HFF-Myc (cell line): ENCODE results near the gene FBXW7.

ENCODE experiments used
- DNase-seq: peaks from one replicate; pipeline ENCODE4 v3.0.0-alpha.2; 2011; ENCODE audit warnings: low read depth; ENCODE audit errors: extremely low read depth
- H3K4me3 ChIP-seq: replicated peaks from 2 replicates; pipeline ENCODE4 v1.5.1; 2011; ENCODE audit warnings: low read depth, mild to moderate bottlenecking, control low read depth, low read length
- CTCF ChIP-seq: IDR thresholded peaks from 2 replicates; pipeline ENCODE4 v1.5.1; 2012; ENCODE audit warnings: mild to moderate bottlenecking, low read depth, low read length, control low read depth; ENCODE audit errors: missing control alignments

Gene FBXW7, protein sequence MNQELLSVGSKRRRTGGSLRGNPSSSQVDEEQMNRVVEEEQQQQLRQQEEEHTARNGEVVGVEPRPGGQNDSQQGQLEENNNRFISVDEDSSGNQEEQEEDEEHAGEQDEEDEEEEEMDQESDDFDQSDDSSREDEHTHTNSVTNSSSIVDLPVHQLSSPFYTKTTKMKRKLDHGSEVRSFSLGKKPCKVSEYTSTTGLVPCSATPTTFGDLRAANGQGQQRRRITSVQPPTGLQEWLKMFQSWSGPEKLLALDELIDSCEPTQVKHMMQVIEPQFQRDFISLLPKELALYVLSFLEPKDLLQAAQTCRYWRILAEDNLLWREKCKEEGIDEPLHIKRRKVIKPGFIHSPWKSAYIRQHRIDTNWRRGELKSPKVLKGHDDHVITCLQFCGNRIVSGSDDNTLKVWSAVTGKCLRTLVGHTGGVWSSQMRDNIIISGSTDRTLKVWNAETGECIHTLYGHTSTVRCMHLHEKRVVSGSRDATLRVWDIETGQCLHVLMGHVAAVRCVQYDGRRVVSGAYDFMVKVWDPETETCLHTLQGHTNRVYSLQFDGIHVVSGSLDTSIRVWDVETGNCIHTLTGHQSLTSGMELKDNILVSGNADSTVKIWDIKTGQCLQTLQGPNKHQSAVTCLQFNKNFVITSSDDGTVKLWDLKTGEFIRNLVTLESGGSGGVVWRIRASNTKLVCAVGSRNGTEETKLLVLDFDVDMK

DNA sequence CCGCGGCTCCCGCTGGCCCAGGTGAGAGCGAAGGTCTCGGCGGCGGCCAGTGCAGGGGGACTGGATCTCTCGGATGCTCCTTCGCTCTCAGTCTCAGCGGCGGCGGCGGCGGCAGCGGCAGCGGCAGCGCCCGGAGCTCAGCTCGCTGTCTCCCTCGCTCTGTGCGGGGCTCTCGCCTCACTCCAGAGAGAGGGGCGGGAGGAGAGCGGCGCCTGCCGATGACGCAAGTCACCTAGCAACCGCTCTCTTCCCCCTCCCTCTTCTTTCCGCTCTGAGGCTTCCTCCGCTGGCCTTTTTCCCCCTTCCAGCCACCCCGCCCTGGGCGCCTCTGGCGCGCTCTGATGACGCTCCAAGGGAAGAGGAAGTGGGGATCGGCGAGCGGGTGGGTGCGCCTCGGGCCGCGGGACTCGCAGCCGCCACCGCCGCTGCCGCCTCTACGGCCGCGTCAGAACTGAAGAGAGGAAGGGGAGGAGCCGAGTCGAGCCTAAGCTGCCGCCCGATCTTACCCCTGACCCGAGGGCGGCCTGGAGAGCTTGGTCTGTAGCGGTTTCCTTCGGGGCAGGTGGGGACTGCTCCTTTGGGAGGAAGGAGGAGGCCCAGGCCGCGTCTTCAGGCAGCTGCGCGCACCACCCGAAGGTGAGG is at the start of gene FBXW7:
Gene FBXW7 (minus strand): TSS at position 190 of the 642 bp plus-strand sequence. CDS start 124,289 bp downstream, outside the sequence.
- H3K4me3 ChIP-seq, result peak within 1 kb of the TSS; percentile 93
- peak; percentile 96 for DNase-seq
- no peak for TF ChIP-seq CTCF

DNA sequence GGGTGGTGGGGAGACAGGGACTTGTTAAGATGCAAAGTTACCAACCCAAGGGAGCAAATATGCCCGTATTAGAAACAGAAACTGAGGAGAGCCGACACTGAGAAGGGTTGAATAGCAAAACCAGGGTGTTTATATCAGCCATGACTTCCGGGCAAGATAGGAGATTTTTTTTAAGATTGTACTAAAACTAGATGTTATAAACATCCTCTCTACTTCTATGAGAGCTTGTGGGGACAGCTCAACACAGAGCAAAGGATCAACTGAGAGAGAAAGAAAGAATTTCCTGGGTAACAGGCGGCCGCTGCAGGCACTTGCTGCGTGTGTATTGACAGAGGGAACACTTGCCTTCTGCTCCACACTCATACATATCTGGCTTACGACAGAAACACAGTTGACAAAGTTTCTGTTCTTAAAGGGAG is 49.1 kb upstream of the FBXW7 start:
- no peak overlapping the region for H3K4me3 ChIP-seq
- TF ChIP-seq CTCF, result no peak
- DNase-seq, result no peak

GRCh38 chr4:152581536-152582160 is 45.8 kb upstream of the FBXW7 start:
- DNase-seq, result no peak
- peak; percentile 23 for TF ChIP-seq CTCF
- no peak overlapping the region for H3K4me3 ChIP-seq

- DNase-seq, result no peak
- H3K4me3 ChIP-seq, result no peak overlapping the region
Observed at GRCh38 chr4:152579916-152580315, 44.0 kb upstream of the FBXW7 start.

GRCh38 chr4:152579107-152579764 is 43.3 kb upstream of the FBXW7 start:
- TF ChIP-seq CTCF, result no peak
- no peak for DNase-seq
- no peak overlapping the region for H3K4me3 ChIP-seq

More at GRCh38 chr4:152579916-152580315, 44.0 kb upstream of the FBXW7 start:
- TF ChIP-seq CTCF, result no peak

DNA sequence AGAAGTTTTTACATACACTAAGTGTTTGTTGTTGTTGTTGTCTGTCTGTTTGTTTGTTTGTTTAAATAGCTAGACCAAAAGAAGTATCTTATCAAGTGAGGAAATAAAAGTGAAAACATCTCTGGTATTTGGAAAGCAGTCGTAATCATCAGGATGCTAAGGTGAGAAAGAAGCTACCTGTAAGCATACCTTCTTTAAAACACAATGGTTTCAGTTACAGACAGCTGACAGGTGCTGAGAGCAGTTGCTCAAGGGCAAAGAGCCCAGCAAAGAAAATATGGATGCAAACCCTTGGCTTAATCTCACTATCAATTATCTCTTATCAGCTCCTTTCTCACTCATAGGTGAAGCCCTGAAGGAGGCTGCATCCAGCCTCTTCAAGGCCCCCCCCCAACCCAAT is 42.8 kb upstream of the FBXW7 start:
- no peak for DNase-seq
- no peak overlapping the region for H3K4me3 ChIP-seq
- TF ChIP-seq CTCF, result no peak
